ENCODE data around the gene TMEM119. TPM values are rescaled to one million over a fixed set of nuclear protein-coding genes. Genes with fewer than 3 reads are reported as not detected.

Gene TMEM119
- total and polyA plus RNA-seq, 10 of the 15 experiments (the other 5 are each of a cell fraction or from before 2014, with no cell fraction given) = 0.11 to 0.44 (median 0.19) TPM; not detected in 5

DNA sequence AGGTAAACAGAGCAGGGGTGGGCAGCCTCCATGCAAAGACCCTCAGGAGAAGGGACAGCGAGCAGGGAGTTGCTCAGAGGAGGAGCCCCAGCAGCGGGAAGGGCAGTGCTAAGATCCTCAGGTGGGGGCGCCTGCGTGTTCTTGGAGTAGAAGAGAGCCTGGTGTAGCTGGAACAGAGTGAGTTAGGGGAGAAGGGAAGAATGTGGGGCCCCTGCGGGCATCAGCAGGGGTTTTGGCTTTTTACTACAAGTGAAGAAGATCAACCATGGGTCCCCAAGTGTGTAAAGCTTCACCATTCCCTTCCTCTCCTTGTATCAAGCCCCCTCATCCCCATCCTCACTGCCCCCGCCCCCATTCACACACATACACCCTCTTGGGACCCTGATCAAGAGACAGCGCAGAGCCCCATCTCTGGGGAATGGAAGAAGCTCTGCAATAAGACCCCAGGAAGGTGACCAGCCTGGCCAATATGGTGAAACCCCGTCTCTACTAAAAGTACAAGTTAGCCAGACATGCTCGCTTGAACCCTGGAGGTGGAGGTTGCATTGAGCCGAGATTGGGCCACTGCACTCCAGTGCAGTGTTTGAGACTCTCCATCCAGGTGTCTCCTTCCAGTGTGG is 10.2 kb upstream of the TMEM119 start (continued):
- TF ChIP-seq PAX5 (IDR thresholded peaks at IDR 0.05; ENCODE audit: borderline replicate concordance, low read depth, low read length) = no peak
- no peak for TF ChIP-seq SMC3 (IDR thresholded peaks at IDR 0.05; ENCODE audit: borderline replicate concordance, low read length)

DNA sequence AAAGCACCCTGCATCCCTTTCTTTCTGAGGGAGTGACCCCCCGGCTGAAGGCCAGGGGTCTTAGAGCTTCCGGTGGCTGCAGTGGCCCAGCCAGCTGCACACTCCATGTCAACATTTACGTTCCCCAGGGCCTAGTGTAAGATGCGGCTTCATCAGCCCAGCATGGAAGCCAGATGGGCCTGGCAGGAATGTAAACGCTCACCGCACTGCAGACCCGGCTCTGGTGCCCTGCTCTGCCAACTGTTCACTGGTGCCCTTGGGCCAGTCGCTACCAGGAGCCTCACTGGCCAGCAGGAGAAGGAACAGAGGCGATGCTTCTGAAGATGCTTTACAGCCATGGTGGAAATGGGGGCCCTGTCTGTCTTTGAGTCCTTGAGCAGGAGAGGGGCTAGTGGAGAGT is 8.6 kb upstream of the TMEM119 start:
- H2AFZ ChIP-seq (ENCODE audit: control insufficient read depth, low read depth, low read length) = no peak overlapping the region
- no TSS peak for BruUV-seq (replicated peaks)
- intact Hi-C loops (cut with micrococcal nuclease; ENCODE audit: unreplicated experiment) = no loop called here
- RAD21 ChIA-PET (ENCODE audit: unreplicated experiment) = interaction anchor here (0.6 kb wide), 1 partner anchor 30 kb away, joined by 3 read pairs; no protein-coding TSS in a partner anchor
- SMC1A ChIA-PET (ENCODE audit: uncharacterized antibody, unreplicated experiment) = no interaction called here
- H3K79me2 ChIP-seq (ENCODE audit: control insufficient read depth, insufficient read depth, low read length) = no peaks in the 10 kb centered on the region
- FAIRE-seq (no peak), ATAC-seq (no peak), DNase-seq (ENCODE audit: low read depth, low spot score) (no peak)
- CTCF ChIA-PET = no interaction called here
- in situ Hi-C loops (cut with MboI) = no loop called here
- no peaks in the 10 kb centered on the region for H3K9me3 ChIP-seq (replicated peaks; ENCODE audit: control insufficient read depth, insufficient read depth, low read length)
- no peak overlapping the region for H3K27ac ChIP-seq (ENCODE audit: control insufficient read depth, insufficient read depth)
- H4K20me1 ChIP-seq (ENCODE audit: control insufficient read depth, insufficient read depth) = no peaks in the 10 kb centered on the region
- 96% methylated on average over 8 of the region's 9 CpGs for WGBS (ENCODE audit: insufficient coverage, insufficient replicate concordance, low lambda C conversion rate, missing lambda C conversion rate)
- no peak overlapping the region for H3K9ac ChIP-seq (ENCODE audit: control insufficient read depth, insufficient read depth, low read length)
- H3K4me2 ChIP-seq (ENCODE audit: control insufficient read depth, insufficient read depth) = no peak overlapping the region
- POLR2A ChIA-PET = interaction anchor here (0.5 kb wide), 1 partner anchor 47 kb away, joined by 5 read pairs; no protein-coding TSS in a partner anchor
- H3K36me3 ChIP-seq (ENCODE audit: control insufficient read depth in 2 of 2, insufficient read depth in 2 of 2, low read length in 1 of 2) = no peaks in the 10 kb centered on the region
- H3K4me1 ChIP-seq (ENCODE audit: control insufficient read depth, insufficient read depth, low read length) = peaks cover 13% of the 10 kb centered on the region
- no peak overlapping the region for H3K4me3 ChIP-seq
- TF ChIP-seq TCF3 (IDR thresholded peaks at IDR 0.05; ENCODE audit: borderline replicate concordance, insufficient read depth, low read depth, low read length) = no peak
- no peak for TF ChIP-seq HDGF (IDR thresholded peaks at IDR 0.05)
- no peak for TF ChIP-seq STAT1 (conservative IDR thresholded peaks at IDR 0.05)
- no peak for TF ChIP-seq TCF12 (IDR thresholded peaks at IDR 0.05; ENCODE audit: low read depth, low read length)
- no peak for TF ChIP-seq YBX1 (IDR thresholded peaks at IDR 0.05)
- H3K27me3 ChIP-seq (replicated peaks in 1 of 2; ENCODE audit: control insufficient read depth in 2 of 2, insufficient read depth in 2 of 2, low read length in 1 of 2) = no peaks in the 10 kb centered on the region

All from GM12878 (cell line).